ENCODE results near the gene GDF11.

Gene GDF11

DNA sequence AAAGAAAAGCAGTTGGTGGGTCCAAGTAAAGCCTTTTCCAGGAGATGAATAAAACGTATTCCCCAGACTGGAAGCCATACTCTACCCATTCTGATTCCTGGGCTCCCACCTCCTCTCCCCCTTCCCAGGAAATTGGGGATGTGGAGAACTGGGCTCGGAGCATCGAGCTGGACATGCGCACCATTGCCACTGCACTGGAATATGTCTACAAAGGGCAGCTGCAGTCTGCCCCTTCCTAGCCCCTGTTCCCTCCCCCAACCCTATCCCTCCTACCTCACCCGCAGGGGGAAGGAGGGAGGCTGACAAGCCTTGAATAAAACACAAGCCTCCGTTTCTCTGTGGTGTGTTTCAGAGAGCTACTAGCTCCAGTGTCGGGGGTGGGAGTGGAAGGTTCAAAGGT, 23.6 kb upstream of the GDF11 start:
- no peak overlapping the region for H3K4me2 ChIP-seq (ENCODE audit: insufficient read depth, low read length, poor library complexity, severe bottlenecking)
- H2AFZ ChIP-seq (ENCODE audit: low read length): no peak overlapping the region
- no peak overlapping the region for H3K9ac ChIP-seq (ENCODE audit: low read depth, low read length, poor library complexity)
- peaks cover 12 to 43% of the 10 kb centered on the region in 2 donors for H3K36me3 ChIP-seq (replicated peaks in 1 of 2; ENCODE audit: control insufficient read depth in 2 of 2, insufficient read depth in 2 of 2, low read length in 2 of 2)
- H3K4me3 ChIP-seq (ENCODE audit: low read length in 2 of 2): no peak overlapping the region
- peak overlapping the region; percentile 21 for H2BK120ac ChIP-seq (ENCODE audit: low read depth, low read length)
- no peak overlapping the region for H4K91ac ChIP-seq (ENCODE audit: low read depth, low read length, poor library complexity)
- no peak overlapping the region for H3K23ac ChIP-seq (ENCODE audit: low read depth, low read length, poor library complexity)
- peak overlapping the region; percentile 18 for H2BK15ac ChIP-seq (ENCODE audit: low read length)
- no peak overlapping the region for H3K14ac ChIP-seq (ENCODE audit: low read length)
- H3K4me1 ChIP-seq (ENCODE audit: control insufficient read depth in 2 of 2, insufficient read depth in 1 of 2, low read depth in 1 of 2, low read length in 2 of 2): peaks cover 26 to 29% of the 10 kb centered on the region in 2 donors
- no peak overlapping the region for H2BK12ac ChIP-seq (ENCODE audit: low read length)
- H3K27ac ChIP-seq (replicated peaks; ENCODE audit: low read length): no peak overlapping the region
- no peak overlapping the region for H2BK5ac ChIP-seq (ENCODE audit: low read length)
- peak overlapping the region; percentile 77 for H2AK5ac ChIP-seq (ENCODE audit: low read depth, low read length)
- H3K18ac ChIP-seq (ENCODE audit: low read length): no peak overlapping the region
- no peaks in the 10 kb centered on the region for H3K9me3 ChIP-seq (replicated peaks in 1 of 2; ENCODE audit: control insufficient read depth in 2 of 2, insufficient read depth in 1 of 2, low read depth in 1 of 2, low read length in 2 of 2)
- no peak overlapping the region for H4K8ac ChIP-seq (ENCODE audit: low read depth, low read length)
- no CpG with 5 or more reads among the region's 7 CpGs for WGBS, 2 donors (ENCODE audit: extremely low coverage in 2 of 2, insufficient read length in 2 of 2, insufficient replicate concordance in 1 of 2)
- peaks cover 10% of the 10 kb centered on the region for H3K79me1 ChIP-seq (ENCODE audit: low read depth, low read length)
- H3K27me3 ChIP-seq (ENCODE audit: control insufficient read depth in 3 of 3, insufficient read depth in 3 of 3, low read depth in 1 of 3, low read length in 3 of 3): no peaks in the 10 kb centered on the region
- DNase-seq (ENCODE audit: low spot score): no peak
- no peak overlapping the region for H3K4ac ChIP-seq (ENCODE audit: low read length)

DNA sequence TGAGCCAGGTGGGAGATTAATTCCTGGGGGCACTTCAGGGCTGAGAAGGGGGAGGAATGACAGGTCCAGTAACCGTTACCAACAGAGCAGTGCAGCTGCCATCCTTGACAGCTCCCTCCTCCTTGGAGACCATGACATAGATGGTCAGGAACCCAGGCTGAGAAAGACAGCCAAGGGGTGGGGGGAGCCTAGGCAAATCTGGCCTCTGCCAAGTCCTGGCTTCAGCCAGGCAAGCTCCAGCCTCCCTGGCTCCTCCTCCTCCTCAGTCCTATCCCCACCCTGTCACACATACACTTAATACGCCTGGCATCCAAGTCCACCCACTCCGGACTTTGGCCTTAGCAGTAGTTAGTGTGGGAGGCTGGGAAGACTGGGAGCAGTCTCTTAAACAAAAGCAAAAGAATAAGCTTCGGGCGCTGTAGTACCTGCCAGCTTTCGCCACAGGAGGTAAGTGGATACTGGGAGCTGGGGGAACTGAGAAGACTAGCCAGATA, 22.8 kb upstream of the GDF11 start, which contains the start of gene RDH5:
RDH5 (plus strand) TSS at position 323 of the 494 bp plus-strand sequence. CDS start 792 bp downstream, outside the sequence.
- Histone ChIP-seq H2BK15ac (ENCODE audit: low read length) (peak within 1 kb of the TSS; percentile 18), H3K27ac (replicated peaks; ENCODE audit: low read length) (no peak within 1 kb of the TSS), H3K4me2 (ENCODE audit: insufficient read depth, low read length, poor library complexity, severe bottlenecking) (no peak within 1 kb of the TSS), H3K18ac (ENCODE audit: low read length) (no peak within 1 kb of the TSS), H3K9ac (ENCODE audit: low read depth, low read length, poor library complexity) (no peak within 1 kb of the TSS), H3K14ac (ENCODE audit: low read length) (no peak within 1 kb of the TSS), H2AFZ (ENCODE audit: low read length) (no peak within 1 kb of the TSS), H4K8ac (ENCODE audit: low read depth, low read length) (no peak within 1 kb of the TSS), H3K4me3 (ENCODE audit: low read length in 2 of 2) (no peak within 1 kb of the TSS), H3K4me1 (ENCODE audit: control insufficient read depth in 2 of 2, insufficient read depth in 1 of 2, low read depth in 1 of 2, low read length in 2 of 2) (peaks cover 26 to 29% of the 10 kb centered on the region in 2 donors), H2BK12ac (ENCODE audit: low read length) (no peak within 1 kb of the TSS), H3K79me1 (ENCODE audit: low read depth, low read length) (peaks cover 10% of the 10 kb centered on the region), H2AK5ac (ENCODE audit: low read depth, low read length) (peak within 1 kb of the TSS; percentile 77), H2BK120ac (ENCODE audit: low read depth, low read length) (peak within 1 kb of the TSS; percentile 21), H3K9me3 (replicated peaks in 1 of 2; ENCODE audit: control insufficient read depth in 2 of 2, insufficient read depth in 1 of 2, low read depth in 1 of 2, low read length in 2 of 2) (no peaks in the 10 kb centered on the region), H4K91ac (ENCODE audit: low read depth, low read length, poor library complexity) (no peak within 1 kb of the TSS), H3K27me3 (ENCODE audit: control insufficient read depth in 3 of 3, insufficient read depth in 3 of 3, low read depth in 1 of 3, low read length in 3 of 3) (no peaks in the 10 kb centered on the region), H3K4ac (ENCODE audit: low read length) (no peak within 1 kb of the TSS), H3K23ac (ENCODE audit: low read depth, low read length, poor library complexity) (no peak within 1 kb of the TSS), H3K36me3 (replicated peaks in 1 of 2; ENCODE audit: control insufficient read depth in 2 of 2, insufficient read depth in 2 of 2, low read length in 2 of 2) (peaks cover 17 to 51% of the 10 kb centered on the region in 2 donors), H2BK5ac (ENCODE audit: low read length) (no peak within 1 kb of the TSS)
- no CpG with 5 or more reads among the region's 6 CpGs for WGBS, 2 donors (ENCODE audit: extremely low coverage in 2 of 2, insufficient read length in 2 of 2, insufficient replicate concordance in 1 of 2)
- no peak for DNase-seq (ENCODE audit: low spot score)

DNA sequence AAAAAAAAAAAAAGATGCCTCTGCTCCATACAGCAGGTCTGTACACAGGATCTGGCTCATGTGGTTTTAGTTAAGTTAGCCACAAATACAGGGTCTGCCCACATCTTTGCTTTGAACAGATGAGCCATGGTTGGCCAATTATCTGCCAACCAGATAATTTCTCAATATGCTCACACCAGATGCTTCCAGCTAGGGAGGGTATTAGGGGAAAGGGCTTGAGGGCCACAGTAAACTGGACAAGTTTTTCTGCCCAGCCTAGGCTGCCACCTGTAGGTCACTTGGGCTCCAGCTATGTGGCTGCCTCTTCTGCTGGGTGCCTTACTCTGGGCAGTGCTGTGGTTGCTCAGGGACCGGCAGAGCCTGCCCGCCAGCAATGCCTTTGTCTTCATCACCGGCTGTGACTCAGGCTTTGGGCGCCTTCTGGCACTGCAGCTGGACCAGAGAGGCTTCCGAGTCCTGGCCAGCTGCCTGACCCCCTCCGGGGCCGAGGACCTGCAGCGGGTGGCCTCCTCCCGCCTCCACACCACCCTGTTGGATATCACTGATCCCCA, 22.0 kb upstream of the GDF11 start:
- no peak overlapping the region for H2BK12ac ChIP-seq (ENCODE audit: low read length)
- H3K36me3 ChIP-seq (replicated peaks in 1 of 2; ENCODE audit: control insufficient read depth in 2 of 2, insufficient read depth in 2 of 2, low read length in 2 of 2): peaks cover 25 to 59% of the 10 kb centered on the region in 2 donors
- no peak overlapping the region for H3K27ac ChIP-seq (replicated peaks; ENCODE audit: low read length)
- no peak overlapping the region for H2BK120ac ChIP-seq (ENCODE audit: low read depth, low read length)
- H2BK5ac ChIP-seq (ENCODE audit: low read length): no peak overlapping the region
- H3K23ac ChIP-seq (ENCODE audit: low read depth, low read length, poor library complexity): no peak overlapping the region
- no peak overlapping the region for H4K91ac ChIP-seq (ENCODE audit: low read depth, low read length, poor library complexity)
- H3K4ac ChIP-seq (ENCODE audit: low read length): no peak overlapping the region
- DNase-seq (ENCODE audit: low spot score): no peak
- peaks cover 10% of the 10 kb centered on the region for H3K79me1 ChIP-seq (ENCODE audit: low read depth, low read length)
- no peak overlapping the region for H3K14ac ChIP-seq (ENCODE audit: low read length)
- no peak overlapping the region for H3K18ac ChIP-seq (ENCODE audit: low read length)
- H3K27me3 ChIP-seq (ENCODE audit: control insufficient read depth in 3 of 3, insufficient read depth in 3 of 3, low read depth in 1 of 3, low read length in 3 of 3): no peaks in the 10 kb centered on the region
- H3K9ac ChIP-seq (ENCODE audit: low read depth, low read length, poor library complexity): no peak overlapping the region
- H3K9me3 ChIP-seq (replicated peaks in 1 of 2; ENCODE audit: control insufficient read depth in 2 of 2, insufficient read depth in 1 of 2, low read depth in 1 of 2, low read length in 2 of 2): peaks cover 0 to 1% of the 10 kb centered on the region in 2 donors
- H3K4me2 ChIP-seq (ENCODE audit: insufficient read depth, low read length, poor library complexity, severe bottlenecking): no peak overlapping the region
- H2AK5ac ChIP-seq (ENCODE audit: low read depth, low read length): no peak overlapping the region
- WGBS, 2 donors (ENCODE audit: extremely low coverage in 2 of 2, insufficient read length in 2 of 2, insufficient replicate concordance in 1 of 2): no CpG with 5 or more reads among the region's 9 CpGs
- no peak overlapping the region for H2AFZ ChIP-seq (ENCODE audit: low read length)
- no peak overlapping the region for H3K4me3 ChIP-seq (ENCODE audit: low read length in 2 of 2)
- no peak overlapping the region for H2BK15ac ChIP-seq (ENCODE audit: low read length)
- H4K8ac ChIP-seq (ENCODE audit: low read depth, low read length): no peak overlapping the region
- H3K4me1 ChIP-seq (ENCODE audit: control insufficient read depth in 2 of 2, insufficient read depth in 1 of 2, low read depth in 1 of 2, low read length in 2 of 2): peaks cover 26 to 29% of the 10 kb centered on the region in 2 donors

DNA sequence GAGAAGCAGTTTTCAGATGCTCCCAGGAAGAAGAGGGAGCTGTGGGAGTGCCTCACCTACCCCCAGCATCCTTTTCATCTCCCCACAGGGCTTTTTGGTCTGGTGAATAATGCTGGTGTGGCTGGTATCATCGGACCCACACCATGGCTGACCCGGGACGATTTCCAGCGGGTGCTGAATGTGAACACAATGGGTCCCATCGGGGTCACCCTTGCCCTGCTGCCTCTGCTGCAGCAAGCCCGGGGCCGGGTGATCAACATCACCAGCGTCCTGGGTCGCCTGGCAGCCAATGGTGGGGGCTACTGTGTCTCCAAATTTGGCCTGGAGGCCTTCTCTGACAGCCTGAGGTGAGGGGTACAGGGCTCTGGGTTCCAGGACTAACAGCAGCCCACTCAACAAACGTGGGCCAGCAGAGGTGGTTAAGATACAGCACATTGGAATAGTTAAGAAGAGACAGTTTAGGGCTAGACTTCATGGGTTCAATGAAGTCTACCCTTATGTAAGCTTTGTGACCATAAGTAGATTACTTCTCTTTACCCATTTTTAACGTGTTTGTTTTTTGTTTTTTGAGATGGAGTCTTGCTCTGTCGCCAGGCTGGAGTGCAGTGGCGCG, 21.2 kb upstream of the GDF11 start:
- no peak overlapping the region for H3K14ac ChIP-seq (ENCODE audit: low read length)
- H3K4ac ChIP-seq (ENCODE audit: low read length): no peak overlapping the region
- H2BK5ac ChIP-seq (ENCODE audit: low read length): no peak overlapping the region
- H3K9me3 ChIP-seq (replicated peaks in 1 of 2; ENCODE audit: control insufficient read depth in 2 of 2, insufficient read depth in 1 of 2, low read depth in 1 of 2, low read length in 2 of 2): peaks cover 0 to 1% of the 10 kb centered on the region in 2 donors
- no peak overlapping the region for H4K91ac ChIP-seq (ENCODE audit: low read depth, low read length, poor library complexity)
- no peak overlapping the region for H3K4me3 ChIP-seq (ENCODE audit: low read length in 2 of 2)
- no peak overlapping the region for H3K9ac ChIP-seq (ENCODE audit: low read depth, low read length, poor library complexity)
- no peaks in the 10 kb centered on the region for H3K27me3 ChIP-seq (ENCODE audit: control insufficient read depth in 3 of 3, insufficient read depth in 3 of 3, low read depth in 1 of 3, low read length in 3 of 3)
- H3K27ac ChIP-seq (replicated peaks; ENCODE audit: low read length): no peak overlapping the region
- H3K4me1 ChIP-seq (ENCODE audit: control insufficient read depth in 2 of 2, insufficient read depth in 1 of 2, low read depth in 1 of 2, low read length in 2 of 2): peaks cover 27 to 28% of the 10 kb centered on the region in 2 donors
- H3K18ac ChIP-seq (ENCODE audit: low read length): no peak overlapping the region
- H3K79me1 ChIP-seq (ENCODE audit: low read depth, low read length): peaks cover 9% of the 10 kb centered on the region
- H2BK15ac ChIP-seq (ENCODE audit: low read length): no peak overlapping the region
- H3K4me2 ChIP-seq (ENCODE audit: insufficient read depth, low read length, poor library complexity, severe bottlenecking): no peak overlapping the region
- WGBS, 2 donors (ENCODE audit: extremely low coverage in 2 of 2, insufficient read length in 2 of 2, insufficient replicate concordance in 1 of 2): no CpG with 5 or more reads among the region's 14 CpGs
- peaks cover 29 to 66% of the 10 kb centered on the region in 2 donors for H3K36me3 ChIP-seq (replicated peaks in 1 of 2; ENCODE audit: control insufficient read depth in 2 of 2, insufficient read depth in 2 of 2, low read length in 2 of 2)
- no peak overlapping the region for H2BK12ac ChIP-seq (ENCODE audit: low read length)
- H2AFZ ChIP-seq (ENCODE audit: low read length): no peak overlapping the region
- no peak for DNase-seq (ENCODE audit: low spot score)
- no peak overlapping the region for H2BK120ac ChIP-seq (ENCODE audit: low read depth, low read length)
- H4K8ac ChIP-seq (ENCODE audit: low read depth, low read length): no peak overlapping the region
- no peak overlapping the region for H2AK5ac ChIP-seq (ENCODE audit: low read depth, low read length)
- H3K23ac ChIP-seq (ENCODE audit: low read depth, low read length, poor library complexity): peak overlapping the region; percentile 46

Data from neuronal stem cell (in vitro differentiated cells).